ENCODE data around the gene ZDHHC11B.

The ZDHHC11B gene

GRCh38 chr5:661891-662750 is 122.4 kb downstream of the ZDHHC11B start:
- Histone ChIP-seq H3K9me3 (ENCODE audit: control insufficient read depth, insufficient read depth, low read depth, low read length) (no peaks in the 10 kb centered on the region), H3K36me3 (ENCODE audit: control insufficient read depth in 2 of 2, insufficient read depth in 1 of 2, low read length in 2 of 2) (peaks cover 17 to 90% of the 10 kb centered on the region in 2 experiments), H3K4me1 (ENCODE audit: control insufficient read depth, insufficient read depth, low read length) (no peaks in the 10 kb centered on the region), H3K27ac (ENCODE audit: extremely low read depth, low read depth, low read length) (no peak overlapping the region), H3K4me3 (ENCODE audit: low read depth, low read length) (no peak overlapping the region)
- ChIA-PET CTCF (no interaction called here), POLR2A (no interaction called here)
- TF ChIP-seq KLF8 (tag by site-specific recombination; IDR thresholded peaks at IDR 0.05) = 0 out of 2 replicates have a peak, but pooled peaks have one; percentile 28
- TF ChIP-seq KLF16 (tag by site-specific recombination; IDR thresholded peaks at IDR 0.05) = no peak

GRCh38 chr5:660491-661030 is 124.0 kb downstream of the ZDHHC11B start:
- no peaks in the 10 kb centered on the region for H3K9me3 ChIP-seq (ENCODE audit: control insufficient read depth, insufficient read depth, low read depth, low read length)
- no peak overlapping the region for H3K27ac ChIP-seq (ENCODE audit: extremely low read depth, low read depth, low read length)
- TF ChIP-seq REST (tag by site-specific recombination; IDR thresholded peaks at IDR 0.05) (no peak), ZNF830 (tag by site-specific recombination; IDR thresholded peaks at IDR 0.05; ENCODE audit: low read depth) (no peak), ZNF626 (tag by site-specific recombination; IDR thresholded peaks at IDR 0.05) (no peak), ZSCAN16 (tag by site-specific recombination; IDR thresholded peaks at IDR 0.05) (no peak)
- ChIA-PET POLR2A (no interaction called here), CTCF (no interaction called here)
- H3K4me3 ChIP-seq (ENCODE audit: low read depth, low read length) = no peak overlapping the region
- no peaks in the 10 kb centered on the region for H3K4me1 ChIP-seq (ENCODE audit: control insufficient read depth, insufficient read depth, low read length)
- H3K36me3 ChIP-seq (ENCODE audit: control insufficient read depth in 2 of 2, insufficient read depth in 1 of 2, low read length in 2 of 2) = peaks cover 32 to 94% of the 10 kb centered on the region in 2 experiments
